Esophagus muscularis mucosa (tissue), 4 donors: ENCODE results near the gene RABGGTA. TPM values are rescaled to one million over a fixed set of nuclear protein-coding genes. Genes with fewer than 3 reads are reported as not detected.

Source experiments
- DNase-seq: peaks from one replicate; pipeline ENCODE4 v3.0.0-alpha.2; 2017; ENCODE audit errors: extremely low spot score
- H3K27ac ChIP-seq, 4 donors: fragments of 200-600 bp; sonication (generic); replicated peaks in 1 of 4; 1 replicate in 3 of 4; 2 replicates in 1 of 4; pipeline ENCODE4 v1.5.1; 2016 to 2019; ENCODE audit warnings: mild to moderate bottlenecking in 1 of 4
- H3K27me3 ChIP-seq, 4 donors: fragments of 200-600 bp; sonication (generic); one replicate each; pipeline versions ENCODE4 v1.5.1 to v1.6.0; 2016 to 2019
- H3K36me3 ChIP-seq, 4 donors: fragments of 200-600 bp; sonication (generic); one replicate each; pipeline ENCODE4 v1.5.1; 2016 to 2019
- H3K4me1 ChIP-seq, 4 donors: fragments of 200-600 bp; sonication (generic); one replicate each; pipeline ENCODE4 v1.5.1; 2016 to 2019
- H3K4me3 ChIP-seq, 4 donors: fragments of 200-600 bp; sonication (generic); 1 replicate in 2 of 4; 2 replicates in 2 of 4; pipeline ENCODE4 v1.5.1; 2016 to 2019; ENCODE audit warnings: mild to moderate bottlenecking in 4 of 4, moderate library complexity in 1 of 4
- H3K9me3 ChIP-seq, 4 donors: fragments of 200-600 bp; sonication (generic); 1 replicate in 3 of 4; 2 replicates in 1 of 4; pipeline ENCODE4 v1.5.1; 2016 to 2019
- EP300 ChIP-seq: sonication (generic); formaldehyde crosslinking; IDR thresholded peaks from one replicate; pipeline ENCODE4 v1.6.1; 2017; ENCODE audit warnings: antibody characterized with exemption
- POLR2A ChIP-seq: fragments of 450-650 bp; IDR thresholded peaks from one replicate; pipeline ENCODE4 v1.6.1; 2017; ENCODE audit warnings: antibody characterized with exemption, moderate library complexity, mild to moderate bottlenecking, low read depth
- POLR2AphosphoS5 ChIP-seq, 2 donors: sonication (generic); formaldehyde crosslinking; IDR thresholded peaks; one replicate each; pipeline ENCODE4 v1.6.1; 2017; ENCODE audit warnings: antibody characterized with exemption in 2 of 2
- WGBS: methylation state at CpG from one replicate; pipeline ENCODE4 v1.1.5; 2018; 5-methylcytosine and 5-hydroxymethylcytosine counted together
- intact Hi-C: fragments of 100-400 bp; cut with DNase I; formaldehyde crosslinking; loops from one replicate; pipeline ENCODE4 v1.15.1; 2023
- total RNA-seq, 4 donors: library from RNA; depleted of rRNA; stranded (reverse); fragments of >200 nt; gene quantifications; one replicate each; pipeline versions ENCODE4 v1.1.0 to v1.2.1, GENCODE V29; 2016
- TF ChIP-seq, protein P1 (sequence below), 3 experiments: fragments of 200-600 bp in 2 of 3; fragments of 450-650 bp in 1 of 3; sonication (generic) in 2 of 3; IDR thresholded peaks; one replicate each; pipeline ENCODE4 v1.5.1; 2017 to 2019; ENCODE audit warnings: antibody characterized with exemption in 3 of 3, mild to moderate bottlenecking in 2 of 3, moderate library complexity in 1 of 3

RABGGTA gene
- total RNA-seq, 4 donors from 2014 or later = 14.6 to 27.8 (median 20.3) TPM

GRCh38 chr14:24269910-24270536 is 1.4 kb downstream of the RABGGTA start:
- H3K9me3 ChIP-seq = no peaks in the 10 kb centered on the region
- peaks cover 10 to 13% (median 12%) of the 10 kb centered on the region in 4 donors for H3K4me1 ChIP-seq
- H3K4me3 ChIP-seq = no peak overlapping the region
- H3K27me3 ChIP-seq = no peaks in the 10 kb centered on the region
- no peak for DNase-seq
- no peak for TF ChIP-seq EP300
- TF ChIP-seq POLR2A = no peak
- TF ChIP-seq, protein P1, sequence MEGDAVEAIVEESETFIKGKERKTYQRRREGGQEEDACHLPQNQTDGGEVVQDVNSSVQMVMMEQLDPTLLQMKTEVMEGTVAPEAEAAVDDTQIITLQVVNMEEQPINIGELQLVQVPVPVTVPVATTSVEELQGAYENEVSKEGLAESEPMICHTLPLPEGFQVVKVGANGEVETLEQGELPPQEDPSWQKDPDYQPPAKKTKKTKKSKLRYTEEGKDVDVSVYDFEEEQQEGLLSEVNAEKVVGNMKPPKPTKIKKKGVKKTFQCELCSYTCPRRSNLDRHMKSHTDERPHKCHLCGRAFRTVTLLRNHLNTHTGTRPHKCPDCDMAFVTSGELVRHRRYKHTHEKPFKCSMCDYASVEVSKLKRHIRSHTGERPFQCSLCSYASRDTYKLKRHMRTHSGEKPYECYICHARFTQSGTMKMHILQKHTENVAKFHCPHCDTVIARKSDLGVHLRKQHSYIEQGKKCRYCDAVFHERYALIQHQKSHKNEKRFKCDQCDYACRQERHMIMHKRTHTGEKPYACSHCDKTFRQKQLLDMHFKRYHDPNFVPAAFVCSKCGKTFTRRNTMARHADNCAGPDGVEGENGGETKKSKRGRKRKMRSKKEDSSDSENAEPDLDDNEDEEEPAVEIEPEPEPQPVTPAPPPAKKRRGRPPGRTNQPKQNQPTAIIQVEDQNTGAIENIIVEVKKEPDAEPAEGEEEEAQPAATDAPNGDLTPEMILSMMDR (IDR thresholded peaks at IDR 0.05) = no peak
- no peak for TF ChIP-seq POLR2AphosphoS5 (IDR thresholded peaks at IDR 0.05)
- no peak overlapping the region for H3K27ac ChIP-seq
- 98% methylated on average over 7 of the region's 14 CpGs for WGBS
- H3K36me3 ChIP-seq = peaks cover 20 to 52% (median 41%) of the 10 kb centered on the region in 4 donors
- intact Hi-C loops = no loop called here

GRCh38 chr14:24269368-24269767 is 2.0 kb downstream of the RABGGTA start:
- Histone ChIP-seq H3K4me1 (peaks cover 10 to 13% (median 12%) of the 10 kb centered on the region in 4 donors), H3K27me3 (no peaks in the 10 kb centered on the region), H3K36me3 (peaks cover 20 to 57% (median 44%) of the 10 kb centered on the region in 4 donors), H3K27ac (no peak overlapping the region), H3K4me3 (no peak overlapping the region), H3K9me3 (no peaks in the 10 kb centered on the region)
- WGBS = 95% methylated on average over 8 of the region's 8 CpGs
- TF ChIP-seq, protein P1 (IDR thresholded peaks at IDR 0.05) = no peak
- no peak for TF ChIP-seq EP300
- TF ChIP-seq POLR2AphosphoS5 (IDR thresholded peaks at IDR 0.05) = no peak
- no peak for TF ChIP-seq POLR2A
- DNase-seq = no peak
- intact Hi-C loops = no loop called here

DNA sequence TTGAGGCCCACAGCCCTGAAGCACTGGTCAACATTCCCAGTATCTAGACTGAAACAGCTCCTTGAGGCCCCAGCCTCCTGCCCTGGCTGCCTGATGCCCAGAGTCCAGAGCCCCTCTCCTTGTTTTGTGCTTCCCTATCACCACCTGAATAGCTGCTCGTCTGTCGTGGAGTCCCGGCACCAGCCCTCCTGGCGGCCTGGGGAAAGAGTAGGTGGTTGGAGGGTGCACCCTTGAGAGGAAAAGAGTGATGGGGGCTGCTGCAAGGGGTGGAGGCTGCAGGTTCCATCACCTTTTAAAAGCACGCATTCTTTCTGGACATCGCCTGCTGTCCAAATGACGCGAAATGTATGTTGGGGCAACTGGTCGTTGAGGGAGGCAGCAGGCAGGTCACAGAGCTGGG is 3.2 kb downstream of the RABGGTA start:
- H3K27ac ChIP-seq = no peak overlapping the region

DNA sequence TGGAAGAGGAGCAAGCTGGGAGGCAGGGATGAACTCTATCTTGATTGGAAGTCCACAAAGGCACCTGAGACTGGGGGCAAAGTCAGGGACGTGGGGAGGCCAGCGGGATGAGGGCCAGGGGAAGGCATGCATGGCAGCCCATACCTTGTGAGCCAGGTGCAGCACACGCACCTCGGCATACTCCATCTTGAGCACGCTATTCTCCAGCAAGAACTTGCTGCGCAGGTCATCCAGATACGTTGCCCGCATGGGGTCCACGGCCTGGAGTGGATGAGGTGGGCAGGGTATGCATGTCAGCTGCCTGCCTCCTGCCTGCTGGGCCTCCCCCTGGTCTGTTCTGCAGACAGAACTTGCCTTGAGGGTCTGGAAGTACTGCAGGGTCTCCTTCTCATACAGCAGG is 3.9 kb downstream of the RABGGTA start:
- H3K36me3 ChIP-seq = peaks cover 20 to 61% (median 47%) of the 10 kb centered on the region in 4 donors
- no peaks in the 10 kb centered on the region for H3K27me3 ChIP-seq
- H3K4me1 ChIP-seq = peaks cover 6 to 13% (median 12%) of the 10 kb centered on the region in 4 donors
- intact Hi-C loops = no loop called here
- no peak for DNase-seq
- no peak overlapping the region for H3K27ac ChIP-seq
- TF ChIP-seq POLR2A (no peak), EP300 (no peak), POLR2AphosphoS5 (IDR thresholded peaks at IDR 0.05) (no peak)
- TF ChIP-seq, protein P1 (IDR thresholded peaks at IDR 0.05) = no peak
- H3K4me3 ChIP-seq = no peak overlapping the region
- 94% methylated on average over 9 of the region's 9 CpGs for WGBS
- H3K9me3 ChIP-seq = no peaks in the 10 kb centered on the region

More for the DNA sequence above, 3.2 kb downstream of the RABGGTA start:
- Histone ChIP-seq H3K9me3 (no peaks in the 10 kb centered on the region), H3K27me3 (no peaks in the 10 kb centered on the region), H3K36me3 (peaks cover 20 to 61% (median 47%) of the 10 kb centered on the region in 4 donors), H3K4me3 (no peak overlapping the region), H3K4me1 (peaks cover 6 to 13% (median 12%) of the 10 kb centered on the region in 4 donors)
- DNase-seq = no peak
- intact Hi-C loops = no loop called here
- TF ChIP-seq POLR2AphosphoS5 (IDR thresholded peaks at IDR 0.05) (no peak), EP300 (no peak), POLR2A (no peak)
- TF ChIP-seq, protein P1 (IDR thresholded peaks at IDR 0.05) = no peak
- 84% methylated on average over 7 of the region's 9 CpGs for WGBS
